ENCODE measurements around the gene NETO2. TPM values are rescaled to one million over a fixed set of nuclear protein-coding genes. Genes with fewer than 3 reads are reported as not detected.

The NETO2 gene
- total and polyA plus RNA-seq, 2 of the 13 experiments (the other 11 are each of a cell fraction or from before 2014, with no cell fraction given): 8.2 to 13.5 TPM

DNA sequence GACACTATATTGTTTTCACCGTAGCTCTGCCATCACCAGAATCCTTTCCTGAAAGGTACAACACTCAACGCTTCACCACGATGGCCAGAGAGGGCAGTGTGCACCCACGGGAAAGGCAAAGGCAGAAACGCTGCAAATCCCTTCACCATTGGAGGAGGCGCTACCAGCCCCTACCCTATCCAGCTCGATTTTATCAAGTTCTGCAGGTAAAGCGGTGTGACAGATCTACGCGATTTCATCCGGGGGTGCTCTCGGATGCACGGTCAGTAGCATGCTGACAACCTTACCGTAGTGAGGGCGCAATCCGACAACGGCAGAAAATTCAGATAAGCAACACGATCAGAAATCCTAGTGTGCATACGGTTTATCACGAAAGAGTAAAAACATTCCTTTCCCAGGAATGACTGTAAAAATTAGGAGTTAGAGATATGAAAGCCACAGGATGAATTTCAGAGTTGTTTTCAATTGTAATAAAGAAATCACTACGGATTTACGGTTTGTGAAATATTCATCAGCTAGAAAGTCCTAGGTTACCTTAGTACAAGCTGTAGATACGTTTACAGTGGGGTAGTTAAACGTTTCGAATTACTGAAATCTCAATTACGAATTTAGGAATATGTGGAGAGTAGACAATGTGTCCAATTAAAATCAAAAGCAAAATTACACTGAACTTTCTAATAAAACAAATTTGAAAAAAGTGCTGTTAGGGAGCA is 1.8 kb downstream of the NETO2 start (continued):
- TF ChIP-seq, protein P1, sequence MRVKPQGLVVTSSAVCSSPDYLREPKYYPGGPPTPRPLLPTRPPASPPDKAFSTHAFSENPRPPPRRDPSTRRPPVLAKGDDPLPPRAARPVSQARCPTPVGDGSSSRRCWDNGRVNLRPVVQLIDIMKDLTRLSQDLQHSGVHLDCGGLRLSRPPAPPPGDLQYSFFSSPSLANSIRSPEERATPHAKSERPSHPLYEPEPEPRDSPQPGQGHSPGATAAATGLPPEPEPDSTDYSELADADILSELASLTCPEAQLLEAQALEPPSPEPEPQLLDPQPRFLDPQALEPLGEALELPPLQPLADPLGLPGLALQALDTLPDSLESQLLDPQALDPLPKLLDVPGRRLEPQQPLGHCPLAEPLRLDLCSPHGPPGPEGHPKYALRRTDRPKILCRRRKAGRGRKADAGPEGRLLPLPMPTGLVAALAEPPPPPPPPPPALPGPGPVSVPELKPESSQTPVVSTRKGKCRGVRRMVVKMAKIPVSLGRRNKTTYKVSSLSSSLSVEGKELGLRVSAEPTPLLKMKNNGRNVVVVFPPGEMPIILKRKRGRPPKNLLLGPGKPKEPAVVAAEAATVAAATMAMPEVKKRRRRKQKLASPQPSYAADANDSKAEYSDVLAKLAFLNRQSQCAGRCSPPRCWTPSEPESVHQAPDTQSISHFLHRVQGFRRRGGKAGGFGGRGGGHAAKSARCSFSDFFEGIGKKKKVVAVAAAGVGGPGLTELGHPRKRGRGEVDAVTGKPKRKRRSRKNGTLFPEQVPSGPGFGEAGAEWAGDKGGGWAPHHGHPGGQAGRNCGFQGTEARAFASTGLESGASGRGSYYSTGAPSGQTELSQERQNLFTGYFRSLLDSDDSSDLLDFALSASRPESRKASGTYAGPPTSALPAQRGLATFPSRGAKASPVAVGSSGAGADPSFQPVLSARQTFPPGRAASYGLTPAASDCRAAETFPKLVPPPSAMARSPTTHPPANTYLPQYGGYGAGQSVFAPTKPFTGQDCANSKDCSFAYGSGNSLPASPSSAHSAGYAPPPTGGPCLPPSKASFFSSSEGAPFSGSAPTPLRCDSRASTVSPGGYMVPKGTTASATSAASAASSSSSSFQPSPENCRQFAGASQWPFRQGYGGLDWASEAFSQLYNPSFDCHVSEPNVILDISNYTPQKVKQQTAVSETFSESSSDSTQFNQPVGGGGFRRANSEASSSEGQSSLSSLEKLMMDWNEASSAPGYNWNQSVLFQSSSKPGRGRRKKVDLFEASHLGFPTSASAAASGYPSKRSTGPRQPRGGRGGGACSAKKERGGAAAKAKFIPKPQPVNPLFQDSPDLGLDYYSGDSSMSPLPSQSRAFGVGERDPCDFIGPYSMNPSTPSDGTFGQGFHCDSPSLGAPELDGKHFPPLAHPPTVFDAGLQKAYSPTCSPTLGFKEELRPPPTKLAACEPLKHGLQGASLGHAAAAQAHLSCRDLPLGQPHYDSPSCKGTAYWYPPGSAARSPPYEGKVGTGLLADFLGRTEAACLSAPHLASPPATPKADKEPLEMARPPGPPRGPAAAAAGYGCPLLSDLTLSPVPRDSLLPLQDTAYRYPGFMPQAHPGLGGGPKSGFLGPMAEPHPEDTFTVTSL (CRISPR knock-in tag; IDR thresholded peaks at IDR 0.05; ENCODE audit: borderline replicate concordance): no peak
- TF ChIP-seq ZNF354B (CRISPR knock-in tag; IDR thresholded peaks at IDR 0.05) (no peak), ZNF772 (CRISPR knock-in tag; IDR thresholded peaks at IDR 0.05) (no peak), HNF4A (CRISPR knock-in tag; IDR thresholded peaks at IDR 0.05) (no peak), HNRNPH1 (optimal IDR thresholded peaks at IDR 0.05; ENCODE audit: low read depth, low read length) (no peak), RAD51 (IDR thresholded peaks at IDR 0.05; ENCODE audit: borderline replicate concordance) (no peak), PRPF4 (IDR thresholded peaks at IDR 0.05; ENCODE audit: low read depth, low read length, poor library complexity, severe bottlenecking) (no peak), ZNF670 (CRISPR knock-in tag; IDR thresholded peaks at IDR 0.05; ENCODE audit: borderline replicate concordance) (no peak), ZNF296 (CRISPR knock-in tag; conservative IDR thresholded peaks at IDR 0.05) (no peak), MEIS2 (CRISPR knock-in tag; IDR thresholded peaks at IDR 0.05) (peak; percentile 72; the same call in 1 of the 2 replicates)
- TF ChIP-seq, protein P2, sequence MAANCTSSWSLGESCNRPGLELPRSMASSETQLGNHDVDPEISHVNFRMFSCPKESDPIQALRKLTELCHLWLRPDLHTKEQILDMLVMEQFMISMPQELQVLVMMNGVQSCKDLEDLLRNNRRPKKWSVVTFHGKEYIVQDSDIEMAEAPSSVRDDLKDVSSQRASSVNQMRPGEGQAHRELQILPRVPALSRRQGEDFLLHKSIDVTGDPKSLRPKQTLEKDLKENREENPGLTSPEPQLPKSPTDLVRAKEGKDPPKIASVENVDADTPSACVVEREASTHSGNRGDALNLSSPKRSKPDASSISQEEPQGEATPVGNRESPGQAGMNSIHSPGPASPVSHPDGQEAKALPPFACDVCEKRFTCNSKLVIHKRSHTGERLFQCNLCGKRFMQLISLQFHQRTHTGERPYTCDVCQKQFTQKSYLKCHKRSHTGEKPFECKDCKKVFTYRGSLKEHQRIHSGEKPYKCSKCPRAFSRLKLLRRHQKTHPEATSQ (CRISPR knock-in tag; IDR thresholded peaks at IDR 0.05; ENCODE audit: borderline replicate concordance): no peak
- TF ChIP-seq, protein P3, sequence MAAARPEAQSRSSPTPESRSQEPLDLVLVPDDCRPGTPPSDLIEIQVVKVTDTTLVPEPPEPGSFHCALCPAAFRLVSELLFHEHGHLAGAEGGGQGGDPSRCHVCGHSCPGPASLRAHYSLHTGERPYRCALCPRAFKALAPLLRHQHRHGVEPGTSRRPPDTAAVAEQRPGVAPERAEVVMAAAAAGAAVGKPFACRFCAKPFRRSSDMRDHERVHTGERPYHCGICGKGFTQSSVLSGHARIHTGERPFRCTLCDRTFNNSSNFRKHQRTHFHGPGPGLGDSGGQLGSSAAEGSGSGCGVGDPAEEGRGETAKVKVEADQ (CRISPR knock-in tag; IDR thresholded peaks at IDR 0.05; ENCODE audit: borderline replicate concordance): no peak
- TF ChIP-seq, protein P4, sequence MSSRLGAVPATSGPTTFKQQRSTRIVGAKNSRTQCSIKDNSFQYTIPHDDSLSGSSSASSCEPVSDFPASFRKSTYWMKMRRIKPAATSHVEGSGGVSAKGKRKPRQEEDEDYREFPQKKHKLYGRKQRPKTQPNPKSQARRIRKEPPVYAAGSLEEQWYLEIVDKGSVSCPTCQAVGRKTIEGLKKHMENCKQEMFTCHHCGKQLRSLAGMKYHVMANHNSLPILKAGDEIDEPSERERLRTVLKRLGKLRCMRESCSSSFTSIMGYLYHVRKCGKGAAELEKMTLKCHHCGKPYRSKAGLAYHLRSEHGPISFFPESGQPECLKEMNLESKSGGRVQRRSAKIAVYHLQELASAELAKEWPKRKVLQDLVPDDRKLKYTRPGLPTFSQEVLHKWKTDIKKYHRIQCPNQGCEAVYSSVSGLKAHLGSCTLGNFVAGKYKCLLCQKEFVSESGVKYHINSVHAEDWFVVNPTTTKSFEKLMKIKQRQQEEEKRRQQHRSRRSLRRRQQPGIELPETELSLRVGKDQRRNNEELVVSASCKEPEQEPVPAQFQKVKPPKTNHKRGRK (CRISPR knock-in tag; IDR thresholded peaks at IDR 0.05): no peak
- TF ChIP-seq, protein P5, sequence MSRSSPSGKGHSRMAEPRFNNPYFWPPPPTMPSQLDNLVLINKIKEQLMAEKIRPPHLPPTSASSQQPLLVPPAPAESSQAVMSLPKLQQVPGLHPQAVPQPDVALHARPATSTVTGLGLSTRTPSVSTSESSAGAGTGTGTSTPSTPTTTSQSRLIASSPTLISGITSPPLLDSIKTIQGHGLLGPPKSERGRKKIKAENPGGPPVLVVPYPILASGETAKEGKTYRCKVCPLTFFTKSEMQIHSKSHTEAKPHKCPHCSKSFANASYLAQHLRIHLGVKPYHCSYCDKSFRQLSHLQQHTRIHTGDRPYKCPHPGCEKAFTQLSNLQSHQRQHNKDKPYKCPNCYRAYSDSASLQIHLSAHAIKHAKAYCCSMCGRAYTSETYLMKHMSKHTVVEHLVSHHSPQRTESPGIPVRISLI (CRISPR knock-in tag; IDR thresholded peaks at IDR 0.05; ENCODE audit: borderline replicate concordance): no peak

All from HepG2 (cell line).